K562 (cell line): ENCODE data around the gene DNMT1. TPM values are rescaled to one million over a fixed set of nuclear protein-coding genes. Genes with fewer than 3 reads are reported as not detected.

Source experiments
- BCOR ChIP-seq: fragments of 450-650 bp; IDR thresholded peaks from 2 replicates; pipeline ENCODE4 v1.6.1; 2016
- CHCHD3 ChIP-seq: fragments of 250-450 bp; sonication (Bioruptor Pico); IDR thresholded peaks from 2 replicates; pipeline ENCODE4 v2.1.2; 2022; ENCODE audit warnings: mild to moderate bottlenecking
- DMBX1 ChIP-seq: fragments of 250-450 bp; sonication (Bioruptor Pico); IDR thresholded peaks from 2 replicates; pipeline ENCODE4 v1.8.0; 2022; ENCODE audit warnings: inconsistent platforms, mild to moderate bottlenecking, moderate library complexity, borderline replicate concordance
- ETV1 ChIP-seq: fragments of 450-650 bp; conservative IDR thresholded peaks from 2 replicates; pipeline ENCODE4 v1.6.1; 2016; ENCODE audit warnings: missing genetic modification characterization, control low read depth, low read depth, missing compliant biosample characterization
- GABPB2 ChIP-seq: fragments of 250-450 bp; sonication (Bioruptor Pico); conservative IDR thresholded peaks from 2 replicates; pipeline ENCODE4 v1.5.1; 2021; ENCODE audit warnings: mild to moderate bottlenecking
- JUND ChIP-seq, 2 experiments: IDR thresholded peaks; 2 replicates in 1 of 2; 3 replicates in 1 of 2; pipeline ENCODE4 v1.6.1; 2011; ENCODE audit warnings: borderline replicate concordance in 2 of 2, low read depth in 2 of 2, low read length in 2 of 2, improper control_type of control experiment in 1 of 2, missing biosample characterization in 1 of 2, missing genetic modification characterization in 1 of 2, missing genetic modification reagents in 1 of 2
- KAT7 ChIP-seq: sonication (generic); formaldehyde crosslinking; IDR thresholded peaks from 2 replicates; pipeline ENCODE4 v1.8.0; 2022; ENCODE audit warnings: missing genetic modification reagents, mild to moderate bottlenecking, borderline replicate concordance
- LCOR ChIP-seq: sonication (generic); formaldehyde crosslinking; IDR thresholded peaks from 2 replicates; pipeline ENCODE4 v1.8.0; 2022; ENCODE audit warnings: mild to moderate bottlenecking, missing genetic modification reagents
- MCM2 ChIP-seq: fragments of 450-650 bp; IDR thresholded peaks from 2 replicates; pipeline ENCODE4 v1.6.1; 2017; ENCODE audit warnings: low read depth, mild to moderate bottlenecking
- MEIS2 ChIP-seq: fragments of 450-650 bp; IDR thresholded peaks from 2 replicates; pipeline ENCODE4 v1.6.1; 2014; ENCODE audit warnings: mild to moderate bottlenecking; ENCODE audit not compliant: partially characterized antibody
- NEUROD1 ChIP-seq: fragments of 150-350 bp; IDR thresholded peaks from 2 replicates; pipeline ENCODE4 v1.6.1; 2014; ENCODE audit warnings: borderline replicate concordance, low read length, low read depth; ENCODE audit not compliant: partially characterized antibody
- PHF8 ChIP-seq: fragments of 200-600 bp; sonication (generic); IDR thresholded peaks from 2 replicates; pipeline ENCODE4 v1.6.1; 2012; ENCODE audit warnings: mixed run types, mild to moderate bottlenecking, inconsistent platforms, low read length, moderate library complexity, borderline replicate concordance
- POLR2B ChIP-seq: fragments of 450-650 bp; IDR thresholded peaks from 2 replicates; pipeline ENCODE4 v1.6.1; 2018; ENCODE audit warnings: low read depth; ENCODE audit not compliant: partially characterized antibody
- RFX5 ChIP-seq: IDR thresholded peaks from 2 replicates; pipeline ENCODE4 v1.6.1; 2011; ENCODE audit warnings: low read depth, mild to moderate bottlenecking, improper control_type of control experiment, low read length
- RUNX1 ChIP-seq: sonication (generic); IDR thresholded peaks from 2 replicates; pipeline ENCODE4 v1.6.1; 2016; ENCODE audit warnings: antibody characterized with exemption, low read depth
- SIN3B ChIP-seq: fragments of 450-650 bp; IDR thresholded peaks from 2 replicates; pipeline ENCODE4 v1.6.1; 2017; ENCODE audit warnings: low read depth, mild to moderate bottlenecking, moderate library complexity
- XRCC5 ChIP-seq: fragments of 200-400 bp; formaldehyde crosslinking; IDR thresholded peaks from 2 replicates; pipeline ENCODE4 v1.6.1; 2017; ENCODE audit warnings: low read depth, mild to moderate bottlenecking, low read length
- ZFPM2 ChIP-seq: fragments of 250-450 bp; sonication (Bioruptor Pico); IDR thresholded peaks from 2 replicates; pipeline ENCODE4 v1.5.1; 2022; ENCODE audit warnings: mild to moderate bottlenecking
- ZNF146 ChIP-seq: IDR thresholded peaks from one replicate; pipeline ENCODE4 v1.6.1; 2018; ENCODE audit warnings: missing compliant biosample characterization; ENCODE audit not compliant: unreplicated experiment
- ZNF224 ChIP-seq: sonication (generic); formaldehyde crosslinking; IDR thresholded peaks from 2 replicates; pipeline ENCODE4 v1.8.0; 2022; ENCODE audit warnings: mild to moderate bottlenecking, missing genetic modification reagents
- polyA plus RNA-seq, 8 experiments: library from polyadenylated mRNA; depleted of rRNA in 4 of 8; stranded (reverse) in 5 of 8; unstranded in 3 of 8; fragments of >200 nt; fragmentation: Nextera tagmentation in 2 of 8; fragmentation: Illumina TruSeq in 1 of 8; extraction: Ambion mirVana in 2 of 8; extraction: Trizol in 1 of 8; gene quantifications; 2 replicates each; pipeline versions ENCODE4 v1.2.1 to v1.2.3, GENCODE V29; 2011 to 2014; ENCODE audit warnings: inconsistent platforms in 1 of 8, missing spikeins in 1 of 8
- total RNA-seq, 7 experiments: library from RNA; depleted of rRNA in 6 of 7; stranded (reverse); fragments of >200 nt in 6 of 7; fragmentation: Illumina TruSeq in 2 of 7; extraction: Trizol in 2 of 7; gene quantifications; 2 replicates each; pipeline versions ENCODE4 v1.2.1 to v1.2.3, GENCODE V29; 2011 to 2021; ENCODE audit warnings: low replicate concordance in 1 of 7
- TF ChIP-seq, protein P1 (sequence below): fragments of 250-450 bp; sonication (Bioruptor Pico); IDR thresholded peaks from 2 replicates; pipeline ENCODE4 v1.8.0; 2022; ENCODE audit warnings: moderate library complexity, mild to moderate bottlenecking, inconsistent platforms
- TF ChIP-seq, protein P2 (sequence below): sonication (generic); formaldehyde crosslinking; IDR thresholded peaks from 2 replicates; pipeline ENCODE4 v1.8.0; 2022; ENCODE audit warnings: mild to moderate bottlenecking, missing genetic modification reagents
- TF ChIP-seq, protein P3 (sequence below): fragments of 250-450 bp; sonication (Bioruptor Pico); IDR thresholded peaks from 2 replicates; pipeline ENCODE4 v1.9.0; 2021; ENCODE audit warnings: mild to moderate bottlenecking
- TF ChIP-seq, protein P4 (sequence below): fragments of 250-450 bp; sonication (Bioruptor Pico); IDR thresholded peaks from 2 replicates; pipeline ENCODE4 v1.4.0; 2020; ENCODE audit warnings: mild to moderate bottlenecking, moderate library complexity, borderline replicate concordance

The DNMT1 gene
- total and polyA plus RNA-seq, 9 of the 15 experiments (the other 6 are each of a cell fraction or from before 2014, with no cell fraction given) = 80.1 to 271 (median 121) TPM

DNA sequence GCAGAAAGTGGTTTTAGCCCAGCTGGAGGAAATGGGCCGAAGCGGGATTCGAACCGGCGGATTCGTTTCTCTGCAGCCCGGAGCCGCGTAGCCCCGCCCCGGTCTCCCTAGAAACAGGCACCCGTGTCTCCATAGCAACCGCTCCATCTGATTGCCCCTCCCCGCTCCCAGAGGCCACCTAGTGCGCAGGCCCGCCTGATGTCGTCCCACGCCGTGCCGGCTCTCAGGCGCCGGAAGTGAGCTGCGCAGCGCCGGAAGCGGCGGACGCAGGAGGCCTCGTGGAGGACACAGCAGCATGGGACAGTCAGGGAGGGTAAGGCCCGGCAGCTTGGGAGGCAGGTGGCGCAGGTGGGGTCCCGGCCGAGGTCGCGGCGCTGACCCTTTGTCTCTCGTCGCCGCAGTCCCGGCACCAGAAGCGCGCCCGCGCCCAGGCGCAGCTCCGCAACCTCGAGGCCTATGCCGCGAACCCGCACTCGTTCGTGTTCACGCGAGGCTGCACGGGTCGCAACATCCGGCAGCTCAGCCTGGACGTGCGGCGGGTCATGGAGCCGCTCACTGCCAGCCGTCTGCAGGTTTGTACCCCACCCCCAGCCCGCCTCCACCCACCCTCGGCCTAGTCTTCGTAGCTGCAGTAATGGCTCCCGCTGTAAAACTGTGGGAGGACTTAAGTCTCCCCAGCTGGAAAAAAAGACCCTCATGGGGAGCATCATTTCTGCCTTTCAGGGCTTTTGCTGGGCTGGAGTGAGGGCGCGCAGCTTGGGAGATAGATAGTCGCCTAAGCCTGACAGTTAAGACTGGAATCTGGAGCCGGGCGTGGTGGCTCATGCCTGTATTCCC, 88.4 kb downstream of the DNMT1 start, which contains the start of gene PPAN (continued):
- TF ChIP-seq PHF8 (peak; percentile 96), ZNF224 (CRISPR knock-in tag) (no peak), KAT7 (CRISPR knock-in tag) (no peak), MEIS2 (peak; percentile 73), ZFPM2 (no peak), CHCHD3 (CRISPR knock-in tag) (no peak), NEUROD1 (peak; percentile 88), ZNF146 (no peak), SIN3B (peak; percentile 96), DMBX1 (no peak), BCOR (no peak), JUND (IDR thresholded peaks at IDR 0.05; ENCODE audit: borderline replicate concordance, low read depth, low read length) (peak; percentile 25; the same call in 1 of the 2 replicates), JUND (tag; IDR thresholded peaks at IDR 0.05; ENCODE audit: borderline replicate concordance, low read depth, low read length) (no peak), POLR2B (peak; percentile 66), GABPB2 (CRISPR knock-in tag) (no peak), RUNX1 (no peak), RFX5 (no peak), LCOR (CRISPR knock-in tag) (no peak; the same call in 1 of the 2 replicates), ETV1 (tag) (peak; percentile 67), XRCC5 (no peak), MCM2 (no peak)
- TF ChIP-seq, protein P1, sequence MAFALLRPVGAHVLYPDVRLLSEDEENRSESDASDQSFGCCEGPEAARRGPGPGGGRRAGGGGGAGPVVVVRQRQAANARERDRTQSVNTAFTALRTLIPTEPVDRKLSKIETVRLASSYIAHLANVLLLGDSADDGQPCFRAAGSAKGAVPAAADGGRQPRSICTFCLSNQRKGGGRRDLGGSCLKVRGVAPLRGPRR (CRISPR knock-in tag) = no peak
- TF ChIP-seq, protein P2, sequence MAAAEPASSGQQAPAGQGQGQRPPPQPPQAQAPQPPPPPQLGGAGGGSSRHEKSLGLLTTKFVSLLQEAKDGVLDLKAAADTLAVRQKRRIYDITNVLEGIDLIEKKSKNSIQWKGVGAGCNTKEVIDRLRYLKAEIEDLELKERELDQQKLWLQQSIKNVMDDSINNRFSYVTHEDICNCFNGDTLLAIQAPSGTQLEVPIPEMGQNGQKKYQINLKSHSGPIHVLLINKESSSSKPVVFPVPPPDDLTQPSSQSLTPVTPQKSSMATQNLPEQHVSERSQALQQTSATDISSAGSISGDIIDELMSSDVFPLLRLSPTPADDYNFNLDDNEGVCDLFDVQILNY (CRISPR knock-in tag) = no peak
- TF ChIP-seq, protein P3, sequence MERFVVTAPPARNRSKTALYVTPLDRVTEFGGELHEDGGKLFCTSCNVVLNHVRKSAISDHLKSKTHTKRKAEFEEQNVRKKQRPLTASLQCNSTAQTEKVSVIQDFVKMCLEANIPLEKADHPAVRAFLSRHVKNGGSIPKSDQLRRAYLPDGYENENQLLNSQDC (CRISPR knock-in tag) = no peak
- TF ChIP-seq, protein P4, sequence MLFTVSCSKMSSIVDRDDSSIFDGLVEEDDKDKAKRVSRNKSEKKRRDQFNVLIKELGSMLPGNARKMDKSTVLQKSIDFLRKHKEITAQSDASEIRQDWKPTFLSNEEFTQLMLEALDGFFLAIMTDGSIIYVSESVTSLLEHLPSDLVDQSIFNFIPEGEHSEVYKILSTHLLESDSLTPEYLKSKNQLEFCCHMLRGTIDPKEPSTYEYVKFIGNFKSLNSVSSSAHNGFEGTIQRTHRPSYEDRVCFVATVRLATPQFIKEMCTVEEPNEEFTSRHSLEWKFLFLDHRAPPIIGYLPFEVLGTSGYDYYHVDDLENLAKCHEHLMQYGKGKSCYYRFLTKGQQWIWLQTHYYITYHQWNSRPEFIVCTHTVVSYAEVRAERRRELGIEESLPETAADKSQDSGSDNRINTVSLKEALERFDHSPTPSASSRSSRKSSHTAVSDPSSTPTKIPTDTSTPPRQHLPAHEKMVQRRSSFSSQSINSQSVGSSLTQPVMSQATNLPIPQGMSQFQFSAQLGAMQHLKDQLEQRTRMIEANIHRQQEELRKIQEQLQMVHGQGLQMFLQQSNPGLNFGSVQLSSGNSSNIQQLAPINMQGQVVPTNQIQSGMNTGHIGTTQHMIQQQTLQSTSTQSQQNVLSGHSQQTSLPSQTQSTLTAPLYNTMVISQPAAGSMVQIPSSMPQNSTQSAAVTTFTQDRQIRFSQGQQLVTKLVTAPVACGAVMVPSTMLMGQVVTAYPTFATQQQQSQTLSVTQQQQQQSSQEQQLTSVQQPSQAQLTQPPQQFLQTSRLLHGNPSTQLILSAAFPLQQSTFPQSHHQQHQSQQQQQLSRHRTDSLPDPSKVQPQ (CRISPR knock-in tag) = no peak
